Measurements from ENCODE around the gene GSK3B.

GSK3B gene

DNA sequence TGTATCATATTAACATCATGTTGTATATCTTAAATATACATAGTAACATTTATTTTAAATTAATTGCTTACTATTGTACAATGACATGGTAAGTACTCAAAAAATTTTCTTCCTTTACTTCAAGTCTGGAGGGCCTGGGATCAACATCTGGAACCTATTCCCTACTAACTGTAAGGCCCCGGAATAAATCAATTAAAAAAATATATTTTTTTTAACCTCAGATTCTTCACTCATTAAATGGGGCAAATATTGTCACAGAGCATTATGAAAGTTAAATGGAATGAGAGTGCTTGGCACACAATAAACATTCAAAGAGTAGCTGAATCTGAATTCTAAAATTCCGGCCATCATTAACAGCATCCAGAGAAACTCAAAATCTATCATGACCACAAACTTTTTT lies 16.5 kb downstream of the GSK3B start:
- Histone ChIP-seq H3K36me3 (ENCODE audit: control insufficient read depth, insufficient read depth, low read length) (peaks cover 23% of the 10 kb centered on the region), H3K9me3 (ENCODE audit: control insufficient read depth, low read length) (no peaks in the 10 kb centered on the region), H3K4me3 (ENCODE audit: extremely low read depth, insufficient read depth, low read length, poor library complexity, severe bottlenecking) (no peak overlapping the region), H3K4me1 (ENCODE audit: control insufficient read depth, insufficient read depth, low read length, poor library complexity, severe bottlenecking) (no peaks in the 10 kb centered on the region), H3K27ac (ENCODE audit: low read depth, low read length, severe bottlenecking) (no peak overlapping the region)
- WGBS, 2 experiments (ENCODE audit: insufficient coverage in 2 of 2): 100% methylated on average over 1 of the region's 2 CpGs; no CpG with 5 or more reads in 1 of the 2 experiments

DNA sequence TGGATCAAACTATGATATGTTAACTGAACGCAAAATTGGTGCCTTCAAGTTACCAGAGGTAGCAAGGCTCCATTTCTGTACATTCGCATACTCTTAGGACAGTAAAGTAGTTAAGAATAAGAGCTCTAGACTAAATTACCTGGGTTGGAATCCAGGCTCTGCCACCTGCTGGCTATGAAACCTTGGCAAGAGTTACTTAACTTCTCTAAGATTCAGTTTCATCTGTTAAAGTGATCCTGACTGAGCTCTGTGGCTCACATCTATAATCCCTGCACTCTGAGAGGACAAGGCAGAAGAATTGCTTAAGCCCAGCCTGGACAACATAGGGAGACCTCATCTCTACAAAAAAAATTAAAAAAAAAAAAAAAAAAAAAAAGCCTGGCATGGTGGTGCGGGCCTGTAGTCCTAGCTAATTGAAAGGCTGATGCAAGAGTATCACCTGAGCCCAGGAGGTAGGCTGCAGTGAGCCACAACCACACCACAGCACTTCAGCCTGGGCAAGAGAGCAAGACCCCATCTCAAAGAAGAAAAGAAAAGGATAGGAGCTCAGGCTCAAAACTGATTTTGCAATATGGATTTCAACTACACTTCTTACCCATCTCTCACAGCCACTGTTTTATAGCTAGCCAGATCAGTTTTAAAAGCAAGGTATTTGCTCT lies 21.3 kb downstream of the GSK3B start:
- H3K27ac ChIP-seq (ENCODE audit: low read depth, low read length, severe bottlenecking): no peak overlapping the region
- WGBS, 2 experiments (ENCODE audit: insufficient coverage in 2 of 2): 100% methylated on average over 2 of the region's 3 CpGs
- H3K4me3 ChIP-seq (ENCODE audit: extremely low read depth, insufficient read depth, low read length, poor library complexity, severe bottlenecking): no peak overlapping the region
- peaks cover 7% of the 10 kb centered on the region for H3K36me3 ChIP-seq (ENCODE audit: control insufficient read depth, insufficient read depth, low read length)
- H3K4me1 ChIP-seq (ENCODE audit: control insufficient read depth, insufficient read depth, low read length, poor library complexity, severe bottlenecking): no peaks in the 10 kb centered on the region
- H3K9me3 ChIP-seq (ENCODE audit: control insufficient read depth, low read length): no peaks in the 10 kb centered on the region

DNA sequence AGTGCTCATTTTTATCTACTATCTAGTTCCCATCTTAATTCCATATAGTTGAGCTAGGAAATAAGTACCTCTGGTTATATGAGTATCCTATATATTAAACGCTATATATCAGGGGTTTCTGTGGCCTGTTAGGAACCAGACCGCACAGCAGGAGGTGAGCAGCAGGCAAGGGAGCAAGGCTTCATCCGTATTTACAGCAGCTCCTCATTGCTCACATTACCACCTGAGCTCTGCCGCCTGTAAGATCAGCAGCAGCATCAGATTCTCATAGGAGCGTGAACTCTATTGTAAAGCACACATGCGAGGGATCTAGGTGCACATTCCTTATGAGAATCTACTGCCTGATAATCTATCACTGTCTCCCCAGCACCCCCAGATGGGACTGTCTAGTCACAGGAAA lies 23.0 kb downstream of the GSK3B start:
- Histone ChIP-seq H3K4me3 (ENCODE audit: extremely low read depth, insufficient read depth, low read length, poor library complexity, severe bottlenecking) (no peak overlapping the region), H3K9me3 (ENCODE audit: control insufficient read depth, low read length) (no peaks in the 10 kb centered on the region), H3K27ac (ENCODE audit: low read depth, low read length, severe bottlenecking) (no peak overlapping the region), H3K36me3 (ENCODE audit: control insufficient read depth, insufficient read depth, low read length) (peaks cover 7% of the 10 kb centered on the region), H3K4me1 (ENCODE audit: control insufficient read depth, insufficient read depth, low read length, poor library complexity, severe bottlenecking) (no peaks in the 10 kb centered on the region)
- WGBS, 2 experiments (ENCODE audit: insufficient coverage in 2 of 2): 60 to 73% methylated on average over 4 to 5 of the region's 6 CpGs

DNA sequence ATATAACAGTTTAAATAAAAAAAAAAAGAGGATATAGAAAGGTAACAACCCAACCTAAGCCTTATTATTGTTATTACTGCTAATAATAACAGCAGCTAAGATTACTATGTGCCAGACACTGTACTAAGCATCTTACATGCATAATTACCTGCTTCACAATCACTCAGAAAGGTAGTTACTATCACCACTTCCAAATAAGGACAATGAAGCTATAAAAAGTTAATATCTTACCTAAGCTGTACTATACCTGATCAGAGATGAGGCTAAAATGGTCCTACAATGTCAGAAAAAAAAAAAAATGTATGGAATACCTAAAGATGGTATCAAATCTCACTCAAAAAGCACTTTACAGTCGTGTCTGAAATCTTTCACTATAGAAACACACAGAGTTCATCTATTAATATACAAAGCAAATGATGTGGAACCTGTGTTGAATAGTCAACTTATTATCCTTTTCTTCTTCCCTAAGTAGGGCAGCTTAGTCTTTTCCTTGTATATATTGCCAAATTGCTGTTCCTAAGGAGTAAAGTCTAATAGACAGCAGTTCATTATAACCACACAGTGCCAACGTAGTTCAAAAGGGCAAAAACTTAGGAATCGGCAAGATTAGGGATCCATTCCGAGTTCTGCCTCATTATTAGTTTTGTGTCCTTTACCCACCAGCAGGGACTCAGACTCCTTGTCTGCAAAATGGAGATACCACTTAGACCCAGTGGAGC lies 23.8 kb downstream of the GSK3B start:
- WGBS, 2 experiments (ENCODE audit: insufficient coverage in 2 of 2): 88 to 95% methylated on average over 2 to 3 of the region's 4 CpGs
- Histone ChIP-seq H3K4me3 (ENCODE audit: extremely low read depth, insufficient read depth, low read length, poor library complexity, severe bottlenecking) (no peak overlapping the region), H3K36me3 (ENCODE audit: control insufficient read depth, insufficient read depth, low read length) (peaks cover 10% of the 10 kb centered on the region)

DNA sequence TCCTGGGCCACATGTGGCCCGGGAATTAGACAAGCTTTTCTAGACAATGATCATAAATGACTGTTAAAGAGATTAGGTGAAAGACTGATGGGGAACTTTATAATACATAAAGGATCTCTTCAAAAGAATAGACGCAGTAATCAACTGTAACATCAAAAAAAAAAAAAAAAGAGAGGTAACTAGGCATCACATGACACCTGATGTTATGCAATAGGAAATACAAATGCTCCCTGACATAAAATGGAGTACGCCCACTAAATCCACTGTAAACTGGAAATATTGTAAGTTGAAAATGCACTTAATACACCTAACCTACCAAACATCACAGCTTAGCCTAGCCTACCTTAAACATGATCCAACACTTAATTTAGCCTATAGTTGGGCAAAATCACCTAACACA lies 27.2 kb downstream of the GSK3B start:
- no peaks in the 10 kb centered on the region for H3K9me3 ChIP-seq (ENCODE audit: control insufficient read depth, low read length)
- WGBS, 2 experiments (ENCODE audit: insufficient coverage in 2 of 2): 90 to 100% methylated on average over 1 to 2 of the region's 3 CpGs
- no peak overlapping the region for H3K27ac ChIP-seq (ENCODE audit: low read depth, low read length, severe bottlenecking)
- H3K4me1 ChIP-seq (ENCODE audit: control insufficient read depth, insufficient read depth, low read length, poor library complexity, severe bottlenecking): no peaks in the 10 kb centered on the region
- H3K4me3 ChIP-seq (ENCODE audit: extremely low read depth, insufficient read depth, low read length, poor library complexity, severe bottlenecking): no peak overlapping the region
- H3K36me3 ChIP-seq (ENCODE audit: control insufficient read depth, insufficient read depth, low read length): peaks cover 10% of the 10 kb centered on the region

More for the DNA sequence above, 23.8 kb downstream of the GSK3B start:
- Histone ChIP-seq H3K9me3 (ENCODE audit: control insufficient read depth, low read length) (no peaks in the 10 kb centered on the region), H3K27ac (ENCODE audit: low read depth, low read length, severe bottlenecking) (no peak overlapping the region), H3K4me1 (ENCODE audit: control insufficient read depth, insufficient read depth, low read length, poor library complexity, severe bottlenecking) (no peaks in the 10 kb centered on the region)

DNA sequence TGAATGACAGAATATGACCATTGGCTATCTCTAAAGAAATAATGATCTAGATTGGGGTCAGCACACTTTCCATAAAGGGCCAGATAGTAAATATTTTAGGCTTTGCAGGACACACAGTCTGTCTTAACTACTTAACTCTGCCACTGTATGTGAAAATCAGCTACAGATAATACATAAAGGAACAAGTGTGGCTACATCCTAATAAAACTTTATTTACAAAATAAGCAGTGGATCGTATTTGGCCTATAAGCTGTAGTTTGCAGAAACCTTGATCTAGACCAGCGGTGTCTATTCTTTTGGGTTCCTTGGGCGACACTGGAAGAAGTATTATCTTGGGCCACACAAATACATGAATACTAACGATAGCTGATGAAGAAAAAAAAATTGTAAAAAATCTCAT lies 27.6 kb downstream of the GSK3B start:
- no peak overlapping the region for H3K27ac ChIP-seq (ENCODE audit: low read depth, low read length, severe bottlenecking)
- no peak overlapping the region for H3K4me3 ChIP-seq (ENCODE audit: extremely low read depth, insufficient read depth, low read length, poor library complexity, severe bottlenecking)
- WGBS, 2 experiments (ENCODE audit: insufficient coverage in 2 of 2): 81 to 100% methylated on average over 2 to 4 of the region's 4 CpGs
- H3K36me3 ChIP-seq (ENCODE audit: control insufficient read depth, insufficient read depth, low read length): peaks cover 10% of the 10 kb centered on the region
- H3K9me3 ChIP-seq (ENCODE audit: control insufficient read depth, low read length): no peaks in the 10 kb centered on the region
- H3K4me1 ChIP-seq (ENCODE audit: control insufficient read depth, insufficient read depth, low read length, poor library complexity, severe bottlenecking): no peaks in the 10 kb centered on the region

DNA sequence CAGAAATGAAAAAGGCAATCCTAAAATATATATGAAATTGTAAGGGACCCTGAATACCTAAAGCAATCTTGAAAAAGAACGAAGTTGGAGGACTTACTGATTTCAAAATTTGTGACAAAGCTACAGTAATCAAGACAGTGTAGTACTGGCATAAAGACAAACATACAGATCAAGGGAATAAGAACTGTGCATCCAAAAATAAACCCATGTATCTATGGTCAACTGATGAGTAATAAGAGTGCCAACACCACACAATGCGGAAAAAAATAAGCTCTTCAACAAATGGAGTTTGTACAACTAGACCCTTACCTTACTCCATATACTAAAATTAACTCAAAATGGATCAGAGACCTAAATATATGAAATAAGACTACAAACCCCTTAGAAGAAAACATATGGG lies 29.6 kb downstream of the GSK3B start:
- no peak overlapping the region for H3K27ac ChIP-seq (ENCODE audit: low read depth, low read length, severe bottlenecking)
- H3K4me3 ChIP-seq (ENCODE audit: extremely low read depth, insufficient read depth, low read length, poor library complexity, severe bottlenecking): no peak overlapping the region
- no peaks in the 10 kb centered on the region for H3K9me3 ChIP-seq (ENCODE audit: control insufficient read depth, low read length)
- no CpG with 5 or more reads among the region's 2 CpGs for WGBS, 2 experiments (ENCODE audit: insufficient coverage in 2 of 2)
- H3K36me3 ChIP-seq (ENCODE audit: control insufficient read depth, insufficient read depth, low read length): peaks cover 6% of the 10 kb centered on the region
- H3K4me1 ChIP-seq (ENCODE audit: control insufficient read depth, insufficient read depth, low read length, poor library complexity, severe bottlenecking): no peaks in the 10 kb centered on the region

DNA sequence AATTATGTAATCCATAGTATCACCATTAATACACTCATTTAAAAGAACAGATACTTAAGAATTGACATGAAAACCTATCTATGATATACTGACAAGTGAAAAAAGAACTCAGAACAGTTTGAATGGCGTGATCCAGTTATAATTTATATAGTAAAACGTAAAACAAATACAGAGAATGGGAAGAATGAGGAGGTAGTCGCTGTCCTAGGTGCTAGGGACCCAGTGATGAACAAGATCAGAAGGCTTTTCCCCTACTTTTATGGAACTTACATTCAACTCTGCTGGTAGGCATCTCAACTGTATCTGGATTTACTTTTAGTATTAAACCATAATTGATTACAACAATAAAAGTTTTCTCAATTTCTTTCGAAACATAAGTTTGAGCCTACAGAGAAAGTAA lies 31.8 kb downstream of the GSK3B start:
- Histone ChIP-seq H3K9me3 (ENCODE audit: control insufficient read depth, low read length) (no peaks in the 10 kb centered on the region), H3K4me1 (ENCODE audit: control insufficient read depth, insufficient read depth, low read length, poor library complexity, severe bottlenecking) (no peaks in the 10 kb centered on the region), H3K4me3 (ENCODE audit: extremely low read depth, insufficient read depth, low read length, poor library complexity, severe bottlenecking) (no peak overlapping the region), H3K27ac (ENCODE audit: low read depth, low read length, severe bottlenecking) (no peak overlapping the region), H3K36me3 (ENCODE audit: control insufficient read depth, insufficient read depth, low read length) (peaks cover 3% of the 10 kb centered on the region)
- WGBS, 2 experiments (ENCODE audit: insufficient coverage in 2 of 2): no CpG with 5 or more reads among the region's 4 CpGs

DNA sequence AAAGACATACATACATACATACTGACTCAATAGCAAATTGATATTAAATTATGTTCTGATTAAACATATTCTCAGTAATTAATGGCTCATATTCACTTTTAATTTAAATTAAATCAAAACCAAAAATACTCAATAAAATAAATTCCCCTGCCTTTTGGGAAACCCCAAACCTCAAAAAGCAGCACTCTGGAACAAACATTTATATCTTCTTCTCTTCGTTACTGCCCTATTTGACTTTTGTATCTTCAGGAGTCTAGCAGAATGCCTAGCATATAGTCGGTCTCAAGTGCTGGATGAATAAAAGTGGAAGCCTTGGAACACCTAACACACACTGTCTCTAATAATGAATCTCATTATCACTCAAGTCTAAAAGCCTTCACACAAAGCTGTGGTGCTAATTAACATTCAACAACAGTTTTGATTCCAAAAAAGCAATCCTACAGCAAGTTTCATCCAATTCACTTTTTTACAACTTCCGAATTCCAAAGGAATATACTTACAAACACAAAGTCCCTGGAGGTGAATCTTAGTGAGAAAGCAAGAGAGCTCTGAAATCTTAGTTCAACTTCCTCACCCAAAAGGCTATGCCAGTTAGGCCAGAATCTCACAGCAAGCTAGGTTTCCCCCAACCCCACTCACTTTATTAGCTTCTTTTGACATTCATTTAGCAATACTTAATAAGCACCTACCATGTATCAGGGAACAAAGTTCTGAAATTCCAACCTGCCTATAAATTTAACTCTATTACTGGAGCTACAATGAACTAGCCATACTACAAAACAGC lies 35.0 kb downstream of the GSK3B start:
- 93 to 100% methylated on average over 1 to 2 of the region's 3 CpGs for WGBS, 2 experiments (ENCODE audit: insufficient coverage in 2 of 2)
- H3K27ac ChIP-seq (ENCODE audit: low read depth, low read length, severe bottlenecking): no peak overlapping the region
- no peaks in the 10 kb centered on the region for H3K9me3 ChIP-seq (ENCODE audit: control insufficient read depth, low read length)
- no peaks in the 10 kb centered on the region for H3K4me1 ChIP-seq (ENCODE audit: control insufficient read depth, insufficient read depth, low read length, poor library complexity, severe bottlenecking)
- peaks cover 14% of the 10 kb centered on the region for H3K36me3 ChIP-seq (ENCODE audit: control insufficient read depth, insufficient read depth, low read length)
- H3K4me3 ChIP-seq (ENCODE audit: extremely low read depth, insufficient read depth, low read length, poor library complexity, severe bottlenecking): no peak overlapping the region

DNA sequence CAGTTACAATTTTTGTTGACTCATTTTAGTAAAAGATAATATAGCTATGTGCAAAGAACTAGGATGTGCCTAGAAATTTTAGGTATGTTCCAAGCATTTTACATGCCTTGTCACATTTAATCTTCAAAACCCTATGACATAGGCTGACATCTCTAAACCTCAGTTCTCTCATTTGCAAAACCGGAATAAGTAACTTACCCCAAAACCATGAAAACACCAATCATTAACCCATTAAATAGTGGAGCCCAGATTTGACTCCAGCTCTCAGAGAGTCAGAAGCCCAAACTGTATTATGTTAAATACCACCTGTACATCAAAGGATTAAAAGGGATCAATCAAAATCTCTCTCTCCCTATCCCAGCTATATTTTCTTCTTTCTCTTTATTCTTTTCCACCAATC lies 36.6 kb downstream of the GSK3B start:
- H3K9me3 ChIP-seq (ENCODE audit: control insufficient read depth, low read length): no peaks in the 10 kb centered on the region
- 100% methylated on average over 1 of the region's 1 CpG; no CpG with 5 or more reads in 1 of the 2 experiments for WGBS, 2 experiments (ENCODE audit: insufficient coverage in 2 of 2)
- H3K4me1 ChIP-seq (ENCODE audit: control insufficient read depth, insufficient read depth, low read length, poor library complexity, severe bottlenecking): no peaks in the 10 kb centered on the region
- H3K4me3 ChIP-seq (ENCODE audit: extremely low read depth, insufficient read depth, low read length, poor library complexity, severe bottlenecking): no peak overlapping the region
- no peak overlapping the region for H3K27ac ChIP-seq (ENCODE audit: low read depth, low read length, severe bottlenecking)
- H3K36me3 ChIP-seq (ENCODE audit: control insufficient read depth, insufficient read depth, low read length): peaks cover 14% of the 10 kb centered on the region
